ENCODE results near the gene HUS1B. TPM values are rescaled to one million over a fixed set of nuclear protein-coding genes. Genes with fewer than 3 reads are reported as not detected.
"Not testable (repeated sequence)": the region's sequence is repeated elsewhere in the genome, so short reads cannot be mapped to it uniquely, and the experiment has no call there.

HUS1B gene
- total RNA-seq, 4 donors from 2014 or later = 0.83 to 1.7 (median 1.2) TPM; not detected in 1

GRCh38 chr6:674406-674805 is 17.5 kb upstream of the HUS1B start:
- H3K36me3 ChIP-seq = no peaks in the 10 kb centered on the region
- peaks cover 0 to 25% (median 16%) of the 10 kb centered on the region in 4 donors for H3K4me1 ChIP-seq
- intact Hi-C loops (cut with DNase I) = no loop called here

GRCh38 chr6:667253-667927 is 10.5 kb upstream of the HUS1B start:
- intact Hi-C loops (cut with DNase I) = no loop called here
- no peak overlapping the region for H3K4me3 ChIP-seq
- TF ChIP-seq POLR2A (IDR thresholded peaks at IDR 0.05; ENCODE audit: low read depth) (no peak), CTCF (IDR thresholded peaks at IDR 0.05) (no peak), EP300 (IDR thresholded peaks at IDR 0.05) (no peak), POLR2AphosphoS5 (IDR thresholded peaks at IDR 0.05) (no peak)
- H3K9me3 ChIP-seq = no peaks in the 10 kb centered on the region
- no peaks in the 10 kb centered on the region for H3K27me3 ChIP-seq
- DNase-seq (ENCODE audit: extremely low spot score) = no peak
- no peaks in the 10 kb centered on the region for H3K4me1 ChIP-seq
- no peak overlapping the region for H3K27ac ChIP-seq (replicated peaks in 1 of 4)
- 97% methylated on average over 7 of the region's 7 CpGs for WGBS
- peaks cover 0 to 7% (median 0%) of the 10 kb centered on the region in 4 donors for H3K36me3 ChIP-seq

More at GRCh38 chr6:674406-674805, 17.5 kb upstream of the HUS1B start:
- Histone ChIP-seq H3K27me3 (no peaks in the 10 kb centered on the region), H3K9me3 (no peaks in the 10 kb centered on the region), H3K4me3 (no peak overlapping the region), H3K27ac (replicated peaks in 1 of 4) (no peak overlapping the region)
- TF ChIP-seq CTCF (IDR thresholded peaks at IDR 0.05) (no peak), POLR2A (IDR thresholded peaks at IDR 0.05; ENCODE audit: low read depth) (no peak)
- DNase-seq (ENCODE audit: extremely low spot score) = no peak

- TF ChIP-seq POLR2A (IDR thresholded peaks at IDR 0.05; ENCODE audit: low read depth) = no peak
- TF ChIP-seq CTCF (IDR thresholded peaks at IDR 0.05) = no peak
- no peak for TF ChIP-seq POLR2AphosphoS5 (IDR thresholded peaks at IDR 0.05)
- no peak for TF ChIP-seq EP300 (IDR thresholded peaks at IDR 0.05)
- Histone ChIP-seq H3K27me3 (no peaks in the 10 kb centered on the region), H3K36me3 (peaks cover 0 to 7% (median 0%) of the 10 kb centered on the region in 4 donors), H3K4me3 (no peak overlapping the region), H3K9me3 (no peaks in the 10 kb centered on the region), H3K4me1 (peaks cover 0 to 12% (median 2%) of the 10 kb centered on the region in 4 donors), H3K27ac (replicated peaks in 1 of 4) (no peak overlapping the region)
- 94% methylated on average over 5 of the region's 5 CpGs for WGBS
- no peak for DNase-seq (ENCODE audit: extremely low spot score)
- intact Hi-C loops (cut with DNase I) = no loop called here
These were observed 8.7 kb upstream of the HUS1B start for GRCh38 chr6:665403-666267.

GRCh38 chr6:663788-664187 is 6.9 kb upstream of the HUS1B start:
- H3K4me1 ChIP-seq = peaks cover 17 to 21% (median 19%) of the 10 kb centered on the region in 4 donors
- H3K4me3 ChIP-seq; H3K36me3 ChIP-seq; intact Hi-C loops (cut with DNase I); H3K27me3 ChIP-seq; DNase-seq (ENCODE audit: extremely low spot score); H3K9me3 ChIP-seq; H3K27ac ChIP-seq (replicated peaks in 1 of 4): not testable (repeated sequence)
- WGBS = 80% methylated on average over 4 of the region's 4 CpGs

All from esophagus muscularis mucosa (tissue), 4 donors.